Panc1 (cell line): ENCODE measurements around the gene EFNA1. TPM values are rescaled to one million over a fixed set of nuclear protein-coding genes. Genes with fewer than 3 reads are reported as not detected.
A peak's percentile ranks its signal among the peaks of the same experiment; 100 is the strongest.

ENCODE experiments used
- ATAC-seq: fragments of 200-7000 bp; cut with Tn5 transposase; 2 replicates; pipeline ENCODE4 v1.9.1; 2020; ENCODE audit warnings: mild to moderate bottlenecking, moderate library complexity
- BruUV-seq: library from RNA; stranded (reverse); fragments of 400-500 nt; replicated peaks from 2 replicates; lab custom pipeline; 2021; lab: Mats Ljungman, UMichigan
- CTCF ChIA-PET: fragments of 300-600 bp; sonication (Branson Sonifier 250); formaldehyde crosslinking; loops from one replicate; lab custom pipeline; 2022; ENCODE audit warnings: antibody characterized with exemption; lab: Charles Lee
- POLR2A ChIA-PET: fragments of 300-600 bp; sonication (Branson Sonifier 250); formaldehyde crosslinking; loops from one replicate; lab custom pipeline; 2022; ENCODE audit warnings: antibody characterized with exemption; lab: Charles Lee
- DNase-seq: peaks from one replicate; pipeline ENCODE4 v3.0.0-alpha.2; 2010; ENCODE audit warnings: low read depth, low spot score
- H3K27ac ChIP-seq: 2 replicates; pipeline ENCODE4 v1.5.1; 2011; ENCODE audit warnings: mild to moderate bottlenecking, low read length, inconsistent platforms
- H3K27me3 ChIP-seq: fragments of 200-500 bp; sonication (Bioruptor generic); 2 replicates; pipeline ENCODE4 v1.6.0; 2014; ENCODE audit warnings: low read length, inconsistent platforms; ENCODE audit not compliant: control insufficient read depth, insufficient read depth
- H3K36me3 ChIP-seq: fragments of 200-500 bp; sonication (Bioruptor generic); 2 replicates; pipeline ENCODE4 v1.5.1; 2014; ENCODE audit warnings: inconsistent platforms, mild to moderate bottlenecking, low read length, moderate library complexity; ENCODE audit not compliant: control insufficient read depth, insufficient read depth
- H3K4me1 ChIP-seq: 2 replicates; pipeline ENCODE4 v1.5.1; 2011; ENCODE audit warnings: inconsistent platforms, mild to moderate bottlenecking, low read length, moderate library complexity; ENCODE audit not compliant: control insufficient read depth, insufficient read depth
- H3K4me3 ChIP-seq, 2 experiments: 2 replicates each; pipeline ENCODE4 v1.5.1; 2011 to 2012; ENCODE audit warnings: low read depth in 2 of 2, low read length in 2 of 2, mild to moderate bottlenecking in 2 of 2, inconsistent platforms in 1 of 2, moderate library complexity in 1 of 2
- H3K9me3 ChIP-seq: fragments of 200-500 bp; sonication (Bioruptor generic); 2 replicates; pipeline ENCODE4 v1.5.1; 2014; ENCODE audit warnings: low read depth, mild to moderate bottlenecking, inconsistent platforms, low read length, moderate library complexity; ENCODE audit not compliant: control insufficient read depth, insufficient read depth
- CTCF ChIP-seq: fragments of 450-650 bp; IDR thresholded peaks from 2 replicates; pipeline ENCODE4 v1.5.1; 2017; ENCODE audit warnings: mild to moderate bottlenecking
- POLR2AphosphoS5 ChIP-seq: IDR thresholded peaks from 2 replicates; pipeline ENCODE4 v1.6.1; 2012; ENCODE audit warnings: mild to moderate bottlenecking, low read depth, low read length, moderate library complexity
- REST ChIP-seq, 2 experiments: IDR thresholded peaks; 2 replicates each; pipeline ENCODE4 v1.6.1; 2011 to 2012; ENCODE audit warnings: low read depth in 2 of 2, control low read depth in 1 of 2, low read length in 1 of 2, mild to moderate bottlenecking in 1 of 2, moderate library complexity in 1 of 2; ENCODE audit not compliant: insufficient read depth in 1 of 2
- SIN3A ChIP-seq: IDR thresholded peaks from 2 replicates; pipeline ENCODE4 v1.6.1; 2012; ENCODE audit warnings: low read depth, mild to moderate bottlenecking, low read length, moderate library complexity, borderline replicate concordance; ENCODE audit not compliant: insufficient read depth
- TCF7L2 ChIP-seq: IDR thresholded peaks from 2 replicates; pipeline ENCODE4 v1.6.1; 2011; ENCODE audit warnings: mild to moderate bottlenecking, low read depth, low read length, inconsistent platforms
- in situ Hi-C: cut with HindIII; loops from 2 replicates; pipeline ENCODE4 v1.10.0; 2016; ENCODE audit warnings: low sequenced_read_pairs, low pct_unique_long_range_greater_than_20kb
- intact Hi-C: fragments of 100-400 bp; cut with micrococcal nuclease; formaldehyde crosslinking; loops from one replicate; pipeline ENCODE4 v1.10.0; 2022; ENCODE audit not compliant: unreplicated experiment
- total RNA-seq: library from RNA; stranded (reverse); gene quantifications from one replicate; pipeline ENCODE4 v1.2.1, GENCODE V29; 2021; ENCODE audit not compliant: unreplicated experiment

EFNA1 gene
- total RNA-seq, 1 experiment from 2014 or later, result 23.8 TPM

GRCh38 chr1:155133799-155134281 lies 6.2 kb downstream of the EFNA1 start:
- BruUV-seq, result no TSS peak
- CTCF ChIA-PET, result interaction anchor here (2.2 kb wide), 1 partner anchor 42 kb away, joined by 6 read pairs; no protein-coding TSS in a partner anchor
- Histone ChIP-seq H3K9me3 (no peaks in the 10 kb centered on the region), H3K4me1 (peaks cover 51% of the 10 kb centered on the region), H3K27me3 (no peaks in the 10 kb centered on the region), H3K27ac (peak overlapping the region; percentile 93), H3K4me3 (no peak overlapping the region), H3K36me3 (no peaks in the 10 kb centered on the region)
- TF ChIP-seq SIN3A (no peak), TCF7L2 (no peak), REST (IDR thresholded peaks at IDR 0.05; ENCODE audit: insufficient read depth in 1 of 2, low read depth in 2 of 2, low read length in 1 of 2) (no peak), POLR2AphosphoS5 (no peak), CTCF (no peak)
- in situ Hi-C loops, result no loop called here
- ATAC-seq, result no peak
- intact Hi-C loops, result no loop called here
- POLR2A ChIA-PET, result no interaction called here
- DNase-seq, result no peak

- Histone ChIP-seq H3K9me3 (no peaks in the 10 kb centered on the region), H3K4me1 (peaks cover 46% of the 10 kb centered on the region), H3K27ac (peak overlapping the region; percentile 93), H3K27me3 (no peaks in the 10 kb centered on the region), H3K4me3 (peak overlapping the region in 1 of 2 experiments; percentile 86; a peak in 2 of 4 replicates), H3K36me3 (no peaks in the 10 kb centered on the region)
- DNase-seq (no peak), ATAC-seq (no peak)
- BruUV-seq, result no TSS peak
- in situ Hi-C loops, result no loop called here
- POLR2A ChIA-PET, result interaction anchor here (0.6 kb wide), 1 partner anchor 10 kb away, joined by 3 read pairs; no protein-coding TSS in a partner anchor
- TF ChIP-seq SIN3A (no peak), CTCF (no peak), POLR2AphosphoS5 (no peak)
- intact Hi-C loops, result no loop called here
- CTCF ChIA-PET, result interaction anchor here (2.2 kb wide), 1 partner anchor 43 kb away, joined by 6 read pairs; no protein-coding TSS in a partner anchor
Measured at GRCh38 chr1:155134322-155134721, 6.6 kb downstream of the EFNA1 start.
